HG03039 (cell line): ENCODE data around the gene COLGALT1.
"Not testable (repeated sequence)": the region's sequence is repeated elsewhere in the genome, so short reads cannot be mapped to it uniquely, and the experiment has no call there.

Experiments
- ATAC-seq: cut with Tn5 transposase; IDR thresholded peaks from one replicate; pipeline ENCODE4 v1.9.1; 2021; ENCODE audit warnings: mild to moderate bottlenecking, moderate library complexity; ENCODE audit not compliant: unreplicated experiment

COLGALT1 gene

GRCh38 chr19:17555480-17555928, at the start of gene COLGALT1:
COLGALT1 (plus strand) TSS chr19:17555649; CDS start chr19:17555714, 65 bp downstream.
- ATAC-seq = peak; percentile 73

- no peak for ATAC-seq
Measured at GRCh38 chr19:17506745-17507144, 48.7 kb upstream of the COLGALT1 start.

- ATAC-seq = not testable (repeated sequence)
Measured at GRCh38 chr19:17508558-17508933, 46.9 kb upstream of the COLGALT1 start.

- no peak for ATAC-seq
Measured at GRCh38 chr19:17510220-17510993, 45.0 kb upstream of the COLGALT1 start.

GRCh38 chr19:17511724-17512573, 43.5 kb upstream of the COLGALT1 start:
- ATAC-seq = peak; percentile 55

- no peak for ATAC-seq
Measured at GRCh38 chr19:17512574-17512939, 42.9 kb upstream of the COLGALT1 start.

GRCh38 chr19:17515408-17516149, 39.9 kb upstream of the COLGALT1 start:
- ATAC-seq = no peak

- no peak for ATAC-seq
Measured at GRCh38 chr19:17517898-17518297, 37.6 kb upstream of the COLGALT1 start.

- not testable (repeated sequence) for ATAC-seq
Measured at GRCh38 chr19:17518654-17519053, 36.8 kb upstream of the COLGALT1 start.

GRCh38 chr19:17519967-17520366, 35.5 kb upstream of the COLGALT1 start:
- ATAC-seq = no peak

- ATAC-seq = no peak
Measured at GRCh38 chr19:17520865-17521264, 34.6 kb upstream of the COLGALT1 start.

- peak; percentile 68 for ATAC-seq
Measured at GRCh38 chr19:17522988-17523872, 32.2 kb upstream of the COLGALT1 start.

- ATAC-seq = no peak
Measured at GRCh38 chr19:17524651-17525050, 30.8 kb upstream of the COLGALT1 start.

GRCh38 chr19:17525141-17525540, 30.3 kb upstream of the COLGALT1 start:
- ATAC-seq = no peak

GRCh38 chr19:17526922-17527321, 28.5 kb upstream of the COLGALT1 start:
- ATAC-seq = no peak

- ATAC-seq = no peak
Measured at GRCh38 chr19:17527326-17527725, 28.1 kb upstream of the COLGALT1 start.

- ATAC-seq = no peak
Measured at GRCh38 chr19:17528610-17529009, 26.8 kb upstream of the COLGALT1 start.

- ATAC-seq = no peak
Measured at GRCh38 chr19:17529239-17530158, 25.9 kb upstream of the COLGALT1 start.

GRCh38 chr19:17530586-17530985, 24.9 kb upstream of the COLGALT1 start:
- no peak for ATAC-seq
